NCI-H128 (cell line): ENCODE results near the gene TGOLN2.

ENCODE experiments used
- DNase-seq: peaks from one replicate; lab custom pipeline; 2025; ENCODE audit not compliant: unreplicated experiment; lab: John Stamatoyannopoulos, UW

The TGOLN2 gene

GRCh38 chr2:85269959-85270358 lies 57.8 kb downstream of the TGOLN2 start:
- no peak for DNase-seq
